GM18868 (cell line): ENCODE results near the gene CCZ1.
"Not testable (repeated sequence)": the region's sequence is repeated elsewhere in the genome, so short reads cannot be mapped to it uniquely, and the experiment has no call there.

Experiments
- ATAC-seq: cut with Tn5 transposase; IDR thresholded peaks from one replicate; pipeline ENCODE4 v1.9.1; 2021; ENCODE audit warnings: mild to moderate bottlenecking, moderate library complexity; ENCODE audit not compliant: unreplicated experiment

The CCZ1 gene

GRCh38 chr7:5904726-5905125 is 6.2 kb downstream of the CCZ1 start:
- ATAC-seq = not testable (repeated sequence)

- ATAC-seq = not testable (repeated sequence)
Measured at GRCh38 chr7:5908835-5909234, 10.3 kb downstream of the CCZ1 start.

- not testable (repeated sequence) for ATAC-seq
Measured at GRCh38 chr7:5916529-5916928, 18.0 kb downstream of the CCZ1 start.

GRCh38 chr7:5924180-5924579 is 25.6 kb downstream of the CCZ1 start:
- ATAC-seq = not testable (repeated sequence)

GRCh38 chr7:5924630-5925029 is 26.1 kb downstream of the CCZ1 start:
- not testable (repeated sequence) for ATAC-seq

GRCh38 chr7:5926263-5926870 is 27.8 kb downstream of the CCZ1 start:
- not testable (repeated sequence) for ATAC-seq

- ATAC-seq = not testable (repeated sequence)
Measured at GRCh38 chr7:5930290-5930689, 31.8 kb downstream of the CCZ1 start.

GRCh38 chr7:5931250-5931649 is 32.7 kb downstream of the CCZ1 start:
- ATAC-seq = not testable (repeated sequence)

- not testable (repeated sequence) for ATAC-seq
Measured at GRCh38 chr7:5931905-5932644, 33.5 kb downstream of the CCZ1 start.

- ATAC-seq = not testable (repeated sequence)
Measured at GRCh38 chr7:5934945-5935450, 36.5 kb downstream of the CCZ1 start.

GRCh38 chr7:5963205-5963604 is 64.7 kb downstream of the CCZ1 start:
- ATAC-seq = not testable (repeated sequence)

GRCh38 chr7:5963810-5964209 is 65.3 kb downstream of the CCZ1 start:
- not testable (repeated sequence) for ATAC-seq

- ATAC-seq = not testable (repeated sequence)
Measured at GRCh38 chr7:5970347-5970911, 71.9 kb downstream of the CCZ1 start, which contains the start of gene RSPH10B. Gene RSPH10B (minus strand): TSS chr7:5970689. CDS start chr7:5967116, 3,573 bp downstream.

- not testable (repeated sequence) for ATAC-seq
Measured at GRCh38 chr7:5973580-5973979, 75.0 kb downstream of the CCZ1 start.
